ENCODE data around the gene CD109.

The CD109 gene

DNA sequence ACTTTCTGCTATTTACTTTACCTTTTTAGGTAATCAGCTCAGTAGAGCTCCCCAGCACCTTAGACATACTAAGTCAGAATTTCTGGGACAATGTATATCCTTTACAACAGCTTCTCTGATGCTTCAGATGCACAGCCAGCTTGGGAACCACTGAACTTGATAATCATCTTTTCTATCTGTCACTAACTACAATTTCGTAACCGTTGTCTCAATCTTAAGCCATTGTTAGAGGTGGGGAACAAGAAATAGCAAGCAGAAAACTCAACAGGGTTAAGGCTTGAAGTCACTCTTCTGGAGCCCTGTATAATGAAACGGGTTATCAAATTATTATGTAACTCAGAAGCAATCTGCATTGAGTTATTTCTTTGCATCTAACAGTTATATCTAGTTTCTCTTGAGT is 47.1 kb downstream of the CD109 start:
- H3K4me3 ChIP-seq (ENCODE audit: insufficient read depth, low read depth, low read length): no peak overlapping the region
- no peaks in the 10 kb centered on the region for H3K36me3 ChIP-seq (ENCODE audit: control insufficient read depth, insufficient read depth, low read length)
- H3K27me3 ChIP-seq (ENCODE audit: control insufficient read depth, insufficient read depth, low read length, poor library complexity, severe bottlenecking): no peaks in the 10 kb centered on the region
- WGBS, 2 experiments: 94 to 98% methylated on average over 3 of the region's 3 CpGs
- H3K27ac ChIP-seq (ENCODE audit: insufficient read depth, low read depth, low read length, poor library complexity, severe bottlenecking): no peak overlapping the region
- H3K4me1 ChIP-seq (ENCODE audit: control insufficient read depth, insufficient read depth, low read length): no peaks in the 10 kb centered on the region
- H3K9me3 ChIP-seq (ENCODE audit: control insufficient read depth, low read length): no peaks in the 10 kb centered on the region

- 91 to 93% methylated on average over 3 of the region's 3 CpGs for WGBS, 2 experiments
- Histone ChIP-seq H3K9me3 (ENCODE audit: control insufficient read depth, low read length) (no peaks in the 10 kb centered on the region), H3K36me3 (ENCODE audit: control insufficient read depth, insufficient read depth, low read length) (no peaks in the 10 kb centered on the region), H3K27ac (ENCODE audit: insufficient read depth, low read depth, low read length, poor library complexity, severe bottlenecking) (no peak overlapping the region), H3K4me3 (ENCODE audit: insufficient read depth, low read depth, low read length) (no peak overlapping the region), H3K4me1 (ENCODE audit: control insufficient read depth, insufficient read depth, low read length) (no peaks in the 10 kb centered on the region), H3K27me3 (ENCODE audit: control insufficient read depth, insufficient read depth, low read length, poor library complexity, severe bottlenecking) (no peaks in the 10 kb centered on the region)
These were observed 47.6 kb downstream of the CD109 start for GRCh38 chr6:73743556-73743955.

GRCh38 chr6:73746787-73747186 is 50.8 kb downstream of the CD109 start:
- H3K9me3 ChIP-seq (ENCODE audit: control insufficient read depth, low read length): no peaks in the 10 kb centered on the region
- no peaks in the 10 kb centered on the region for H3K36me3 ChIP-seq (ENCODE audit: control insufficient read depth, insufficient read depth, low read length)
- WGBS, 2 experiments: 89 to 92% methylated on average over 1 of the region's 1 CpG
- no peaks in the 10 kb centered on the region for H3K4me1 ChIP-seq (ENCODE audit: control insufficient read depth, insufficient read depth, low read length)
- no peak overlapping the region for H3K27ac ChIP-seq (ENCODE audit: insufficient read depth, low read depth, low read length, poor library complexity, severe bottlenecking)
- no peak overlapping the region for H3K4me3 ChIP-seq (ENCODE audit: insufficient read depth, low read depth, low read length)
- H3K27me3 ChIP-seq (ENCODE audit: control insufficient read depth, insufficient read depth, low read length, poor library complexity, severe bottlenecking): no peaks in the 10 kb centered on the region

DNA sequence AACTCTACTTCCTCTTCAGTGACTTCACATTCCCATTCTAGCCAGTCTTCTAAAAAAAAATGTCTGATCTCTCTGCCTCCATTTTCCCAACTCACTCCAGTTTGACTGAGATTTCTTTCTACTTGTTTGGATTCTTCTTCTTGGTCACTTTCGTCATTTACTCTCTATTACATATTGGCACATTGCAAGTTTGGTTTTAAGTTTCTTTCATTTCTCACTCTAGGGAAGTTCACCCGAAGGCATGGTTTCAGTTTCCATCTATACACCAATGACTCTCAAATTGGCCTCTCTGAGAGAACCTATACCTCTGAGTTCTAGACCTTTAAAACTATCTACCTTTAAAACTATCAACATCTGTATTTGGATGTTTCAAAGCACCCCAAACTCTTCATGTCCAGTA is 51.3 kb downstream of the CD109 start:
- H3K27ac ChIP-seq (ENCODE audit: insufficient read depth, low read depth, low read length, poor library complexity, severe bottlenecking): no peak overlapping the region
- WGBS, 2 experiments: 92 to 95% methylated on average over 2 of the region's 2 CpGs
- no peak overlapping the region for H3K4me3 ChIP-seq (ENCODE audit: insufficient read depth, low read depth, low read length)

GRCh38 chr6:73752943-73753342 is 56.9 kb downstream of the CD109 start:
- Histone ChIP-seq H3K4me3 (ENCODE audit: insufficient read depth, low read depth, low read length) (no peak overlapping the region), H3K9me3 (ENCODE audit: control insufficient read depth, low read length) (no peaks in the 10 kb centered on the region), H3K27me3 (ENCODE audit: control insufficient read depth, insufficient read depth, low read length, poor library complexity, severe bottlenecking) (no peaks in the 10 kb centered on the region), H3K36me3 (ENCODE audit: control insufficient read depth, insufficient read depth, low read length) (no peaks in the 10 kb centered on the region), H3K4me1 (ENCODE audit: control insufficient read depth, insufficient read depth, low read length) (no peaks in the 10 kb centered on the region), H3K27ac (ENCODE audit: insufficient read depth, low read depth, low read length, poor library complexity, severe bottlenecking) (no peak overlapping the region)
- 81 to 87% methylated on average over 2 to 3 of the region's 3 CpGs for WGBS, 2 experiments

More for the DNA sequence above, 51.3 kb downstream of the CD109 start:
- Histone ChIP-seq H3K9me3 (ENCODE audit: control insufficient read depth, low read length) (no peaks in the 10 kb centered on the region), H3K4me1 (ENCODE audit: control insufficient read depth, insufficient read depth, low read length) (no peaks in the 10 kb centered on the region), H3K27me3 (ENCODE audit: control insufficient read depth, insufficient read depth, low read length, poor library complexity, severe bottlenecking) (no peaks in the 10 kb centered on the region), H3K36me3 (ENCODE audit: control insufficient read depth, insufficient read depth, low read length) (no peaks in the 10 kb centered on the region)

DNA sequence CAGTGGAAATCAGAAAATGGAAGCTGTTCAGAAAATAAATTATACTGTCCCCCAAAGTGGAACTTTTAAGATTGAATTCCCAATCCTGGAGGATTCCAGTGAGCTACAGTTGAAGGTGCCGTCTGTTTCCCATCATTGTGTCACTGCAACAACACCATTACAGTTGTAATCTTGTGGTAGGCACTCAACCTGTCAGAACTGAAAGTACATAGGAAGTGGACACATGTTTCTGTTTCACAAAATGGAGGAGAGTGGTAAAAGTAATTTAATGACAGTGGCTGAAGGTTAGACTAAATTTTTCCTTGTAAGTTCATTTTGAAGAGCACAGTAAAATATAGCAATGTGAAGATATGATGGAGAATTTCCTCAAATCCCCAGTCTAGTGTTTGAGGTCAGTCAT is 70.0 kb downstream of the CD109 start:
- 81 to 84% methylated on average over 1 of the region's 1 CpG for WGBS, 2 experiments
- no peak overlapping the region for H3K27ac ChIP-seq (ENCODE audit: insufficient read depth, low read depth, low read length, poor library complexity, severe bottlenecking)
- H3K36me3 ChIP-seq (ENCODE audit: control insufficient read depth, insufficient read depth, low read length): no peaks in the 10 kb centered on the region
- no peaks in the 10 kb centered on the region for H3K4me1 ChIP-seq (ENCODE audit: control insufficient read depth, insufficient read depth, low read length)
- no peak overlapping the region for H3K4me3 ChIP-seq (ENCODE audit: insufficient read depth, low read depth, low read length)
- no peaks in the 10 kb centered on the region for H3K27me3 ChIP-seq (ENCODE audit: control insufficient read depth, insufficient read depth, low read length, poor library complexity, severe bottlenecking)
- H3K9me3 ChIP-seq (ENCODE audit: control insufficient read depth, low read length): no peaks in the 10 kb centered on the region

GRCh38 chr6:73768558-73768957 is 72.6 kb downstream of the CD109 start:
- Histone ChIP-seq H3K4me1 (ENCODE audit: control insufficient read depth, insufficient read depth, low read length) (no peaks in the 10 kb centered on the region), H3K4me3 (ENCODE audit: insufficient read depth, low read depth, low read length) (no peak overlapping the region), H3K36me3 (ENCODE audit: control insufficient read depth, insufficient read depth, low read length) (no peaks in the 10 kb centered on the region), H3K27ac (ENCODE audit: insufficient read depth, low read depth, low read length, poor library complexity, severe bottlenecking) (no peak overlapping the region), H3K27me3 (ENCODE audit: control insufficient read depth, insufficient read depth, low read length, poor library complexity, severe bottlenecking) (no peaks in the 10 kb centered on the region), H3K9me3 (ENCODE audit: control insufficient read depth, low read length) (no peaks in the 10 kb centered on the region)
- 83 to 100% methylated on average over 1 of the region's 1 CpG for whole genome bisulfite sequencing, 2 experiments

DNA sequence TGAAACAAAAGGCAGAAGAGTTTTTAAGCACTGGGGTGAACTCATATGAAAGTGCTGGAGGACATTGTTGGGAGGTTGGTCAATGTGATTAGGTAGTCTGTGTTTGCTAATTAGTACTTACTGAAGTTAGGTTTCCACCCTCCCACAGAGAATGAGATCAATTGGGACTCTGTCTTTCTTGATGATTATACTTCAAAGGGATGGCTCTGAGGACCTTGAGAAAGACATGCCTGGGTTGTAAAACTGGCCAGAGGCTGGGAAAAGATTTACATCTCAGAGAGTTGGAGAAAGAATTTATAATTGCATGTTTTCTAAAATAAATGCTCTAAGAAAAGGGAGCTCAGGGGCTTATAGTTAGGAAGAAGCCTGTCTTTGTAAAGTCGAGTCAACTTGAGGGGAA is 74.0 kb downstream of the CD109 start:
- 69 to 73% methylated on average over 1 of the region's 1 CpG for WGBS, 2 experiments

DNA sequence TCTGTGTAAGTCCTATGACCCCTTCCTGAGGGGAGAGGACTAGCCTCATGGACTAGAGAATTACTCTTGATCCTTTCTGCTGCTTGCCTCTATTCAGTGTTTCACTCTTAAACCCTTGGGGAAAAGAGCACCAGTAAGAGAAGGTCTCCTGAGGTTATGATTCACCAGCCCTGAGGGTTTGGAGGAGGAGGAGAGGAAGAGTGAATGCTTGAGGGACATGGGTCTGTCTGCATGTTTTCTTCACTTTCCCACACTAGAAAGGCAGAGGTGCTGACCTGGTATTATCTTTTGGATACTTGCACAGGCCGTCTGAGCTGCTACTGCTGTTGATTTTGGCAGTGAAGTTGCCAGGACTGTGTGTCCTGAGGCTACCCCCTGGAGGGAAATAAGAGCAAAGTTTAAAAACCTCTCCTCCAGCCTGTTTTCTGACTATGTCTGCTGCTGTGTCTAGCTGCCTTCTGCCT is 78.3 kb downstream of the CD109 start:
- Histone ChIP-seq H3K4me3 (ENCODE audit: insufficient read depth, low read depth, low read length) (no peak overlapping the region), H3K4me1 (ENCODE audit: control insufficient read depth, insufficient read depth, low read length) (no peaks in the 10 kb centered on the region), H3K9me3 (ENCODE audit: control insufficient read depth, low read length) (no peaks in the 10 kb centered on the region), H3K36me3 (ENCODE audit: control insufficient read depth, insufficient read depth, low read length) (no peaks in the 10 kb centered on the region), H3K27me3 (ENCODE audit: control insufficient read depth, insufficient read depth, low read length, poor library complexity, severe bottlenecking) (no peaks in the 10 kb centered on the region), H3K27ac (ENCODE audit: insufficient read depth, low read depth, low read length, poor library complexity, severe bottlenecking) (no peak overlapping the region)
- 61 to 74% methylated on average over 1 of the region's 1 CpG for WGBS, 2 experiments

More for the DNA sequence above, 74.0 kb downstream of the CD109 start:
- H3K4me1 ChIP-seq (ENCODE audit: control insufficient read depth, insufficient read depth, low read length): no peaks in the 10 kb centered on the region
- no peaks in the 10 kb centered on the region for H3K36me3 ChIP-seq (ENCODE audit: control insufficient read depth, insufficient read depth, low read length)
- no peak overlapping the region for H3K27ac ChIP-seq (ENCODE audit: insufficient read depth, low read depth, low read length, poor library complexity, severe bottlenecking)
- H3K27me3 ChIP-seq (ENCODE audit: control insufficient read depth, insufficient read depth, low read length, poor library complexity, severe bottlenecking): no peaks in the 10 kb centered on the region
- H3K9me3 ChIP-seq (ENCODE audit: control insufficient read depth, low read length): no peaks in the 10 kb centered on the region
- H3K4me3 ChIP-seq (ENCODE audit: insufficient read depth, low read depth, low read length): no peak overlapping the region

DNA sequence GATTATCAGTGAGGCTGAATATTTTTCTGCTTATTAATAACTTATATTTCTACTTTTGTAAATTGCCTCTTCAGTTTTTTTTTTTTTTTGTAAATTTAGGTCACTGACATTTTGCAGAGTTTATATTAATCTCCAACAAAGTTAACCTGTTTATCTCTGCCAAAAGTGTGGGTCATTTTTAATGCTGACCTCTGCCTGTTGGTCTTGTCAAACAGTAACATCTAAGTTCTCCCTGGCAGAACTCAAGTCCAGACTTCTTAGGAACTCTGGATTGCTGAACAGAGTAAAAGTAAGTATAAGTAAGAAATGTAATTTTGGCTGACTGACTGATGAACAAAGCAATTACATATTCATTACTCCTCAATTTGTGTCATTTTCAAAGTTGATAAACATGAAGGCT is 83.9 kb downstream of the CD109 start:
- Histone ChIP-seq H3K36me3 (ENCODE audit: control insufficient read depth, insufficient read depth, low read length) (no peaks in the 10 kb centered on the region), H3K4me3 (ENCODE audit: insufficient read depth, low read depth, low read length) (no peak overlapping the region), H3K9me3 (ENCODE audit: control insufficient read depth, low read length) (no peaks in the 10 kb centered on the region), H3K4me1 (ENCODE audit: control insufficient read depth, insufficient read depth, low read length) (no peaks in the 10 kb centered on the region), H3K27ac (ENCODE audit: insufficient read depth, low read depth, low read length, poor library complexity, severe bottlenecking) (no peak overlapping the region), H3K27me3 (ENCODE audit: control insufficient read depth, insufficient read depth, low read length, poor library complexity, severe bottlenecking) (no peaks in the 10 kb centered on the region)

- H3K27ac ChIP-seq (ENCODE audit: insufficient read depth, low read depth, low read length, poor library complexity, severe bottlenecking): no peak overlapping the region
- H3K27me3 ChIP-seq (ENCODE audit: control insufficient read depth, insufficient read depth, low read length, poor library complexity, severe bottlenecking): no peaks in the 10 kb centered on the region
- no peaks in the 10 kb centered on the region for H3K4me1 ChIP-seq (ENCODE audit: control insufficient read depth, insufficient read depth, low read length)
- H3K4me3 ChIP-seq (ENCODE audit: insufficient read depth, low read depth, low read length): no peak overlapping the region
- no peaks in the 10 kb centered on the region for H3K9me3 ChIP-seq (ENCODE audit: control insufficient read depth, low read length)
- H3K36me3 ChIP-seq (ENCODE audit: control insufficient read depth, insufficient read depth, low read length): no peaks in the 10 kb centered on the region
- 89 to 100% methylated on average over 1 of the region's 1 CpG for WGBS, 2 experiments
These were observed 86.9 kb downstream of the CD109 start for GRCh38 chr6:73782911-73783310.

Measured in ectodermal cell (in vitro differentiated cells).